HepG2 (cell line): ENCODE results near the gene DCC. TPM values are rescaled to one million over a fixed set of nuclear protein-coding genes. Genes with fewer than 3 reads are reported as not detected.
A peak's percentile ranks its signal among the peaks of the same experiment; 100 is the strongest.

ENCODE experiments used
- ATAC-seq: fragments of 200-7000 bp; cut with Tn5 transposase; 3 replicates; pipeline ENCODE4 v1.9.1; 2020; ENCODE audit warnings: mild to moderate bottlenecking, moderate library complexity
- BruUV-seq: library from RNA; stranded (reverse); fragments of 400-500 nt; replicated peaks from 2 replicates; lab custom pipeline; 2021; lab: Mats Ljungman, UMichigan
- CTCF ChIA-PET: fragments of 300-600 bp; formaldehyde crosslinking; extraction: SDS; loops from one replicate; lab custom pipeline; 2021; ENCODE audit warnings: low total read pairs, inconsistent platforms, low intra/inter-chr PET ratio; lab: Yijun Ruan, JAX
- POLR2A ChIA-PET: fragments of 350-600 bp; sonication (Branson Sonifier 250); formaldehyde crosslinking; loops from one replicate; lab custom pipeline; 2020; ENCODE audit warnings: antibody characterized with exemption, inconsistent platforms; lab: Yijun Ruan, JAX
- DNase-seq: peaks from one replicate; pipeline ENCODE4 v3.0.0-alpha.2; 2015; ENCODE audit warnings: low spot score
- FAIRE-seq: peaks from 3 replicates; lab custom pipeline; 2011; peaks lifted over from hg19 to GRCh38; lab: Jason Lieb, UNC
- H2AFZ ChIP-seq: one replicate; pipeline ENCODE4 v1.6.1; 2011; ENCODE audit warnings: low read length, inconsistent platforms
- H3K27ac ChIP-seq: fragments of 300-600 bp; 3 replicates; pipeline ENCODE4 v1.8.0; 2011; ENCODE audit warnings: mixed run types, mild to moderate bottlenecking, mixed read lengths, low read length, inconsistent platforms; ENCODE audit not compliant: insufficient read depth; ENCODE audit errors: extremely low read length
- H3K27me3 ChIP-seq, 2 experiments: fragments of 200-600 bp in 1 of 2; 2 replicates in 1 of 2; 3 replicates in 1 of 2; pipeline versions ENCODE4 v1.6.0 to v1.8.0; 2011; ENCODE audit warnings: low read length in 2 of 2, mild to moderate bottlenecking in 2 of 2, moderate library complexity in 2 of 2, inconsistent platforms in 1 of 2; ENCODE audit not compliant: insufficient read depth in 2 of 2, control insufficient read depth in 1 of 2
- H3K36me3 ChIP-seq, 2 experiments: fragments of 200-600 bp in 1 of 2; replicated peaks in 1 of 2; 2 replicates in 1 of 2; 3 replicates in 1 of 2; pipeline versions ENCODE4 v1.5.1 to v1.8.0; 2011; ENCODE audit warnings: low read length in 2 of 2, inconsistent platforms in 1 of 2; ENCODE audit not compliant: insufficient read depth in 2 of 2, control insufficient read depth in 1 of 2
- H3K4me1 ChIP-seq: 2 replicates; pipeline ENCODE4 v1.5.1; 2012; ENCODE audit warnings: low read length, inconsistent platforms; ENCODE audit not compliant: insufficient read depth
- H3K4me2 ChIP-seq: 2 replicates; pipeline ENCODE4 v1.6.0; 2011; ENCODE audit warnings: low read depth, low read length, inconsistent platforms
- H3K4me3 ChIP-seq, 3 experiments: fragments of 200-600 bp in 1 of 3; sonication (generic), shearing (Covaris generic) in 1 of 3; replicated peaks in 1 of 3; 2 replicates each; pipeline ENCODE4 v1.5.1; 2011 to 2016; ENCODE audit warnings: low read length in 3 of 3, inconsistent platforms in 2 of 3, low read depth in 2 of 3, mild to moderate bottlenecking in 2 of 3, control low read depth in 1 of 3, mixed read lengths in 1 of 3; ENCODE audit not compliant: insufficient read depth in 1 of 3
- H3K79me2 ChIP-seq: one replicate; pipeline ENCODE4 v1.6.1; 2011; ENCODE audit warnings: low read length, inconsistent platforms; ENCODE audit not compliant: insufficient read depth
- H3K9ac ChIP-seq: 2 replicates; pipeline ENCODE4 v1.6.0; 2011; ENCODE audit warnings: mild to moderate bottlenecking, low read depth, low read length, inconsistent platforms; ENCODE audit not compliant: insufficient read depth
- H3K9me3 ChIP-seq: 2 replicates; pipeline ENCODE4 v1.5.1; 2012; ENCODE audit warnings: mild to moderate bottlenecking, low read length
- H4K20me1 ChIP-seq: 2 replicates; pipeline ENCODE4 v1.6.0; 2011; ENCODE audit warnings: inconsistent platforms, mild to moderate bottlenecking, low read length, moderate library complexity; ENCODE audit not compliant: insufficient read depth
- ATF7 ChIP-seq, 2 experiments: fragments of 450-650 bp in 1 of 2; sonication (generic) in 1 of 2; formaldehyde crosslinking in 1 of 2; IDR thresholded peaks; 2 replicates each; pipeline versions ENCODE4 v1.4.0 to v1.6.1; 2016 to 2020; ENCODE audit warnings: antibody characterized with exemption in 1 of 2, mild to moderate bottlenecking in 1 of 2, missing genetic modification reagents in 1 of 2
- HDAC6 ChIP-seq: fragments of 200-600 bp; sonication (generic); IDR thresholded peaks from 2 replicates; pipeline ENCODE4 v1.7.0; 2017; ENCODE audit warnings: mild to moderate bottlenecking, antibody characterized with exemption, low read length, low read depth
- HMGA1 ChIP-seq: sonication (generic); formaldehyde crosslinking; conservative IDR thresholded peaks from 2 replicates; pipeline ENCODE4 v1.4.0; 2020; ENCODE audit warnings: missing genetic modification reagents
- HNRNPH1 ChIP-seq: fragments of 200-400 bp; formaldehyde crosslinking; optimal IDR thresholded peaks from 2 replicates; pipeline ENCODE3; 2017; ENCODE audit warnings: mild to moderate bottlenecking, low read depth, low read length
- KMT2A ChIP-seq: sonication (generic); formaldehyde crosslinking; IDR thresholded peaks from 2 replicates; pipeline ENCODE4 v1.4.0; 2020; ENCODE audit warnings: missing genetic modification reagents
- NR0B2 ChIP-seq: sonication (generic); formaldehyde crosslinking; IDR thresholded peaks from 2 replicates; pipeline ENCODE4 v1.4.0; 2020; ENCODE audit warnings: mild to moderate bottlenecking, missing genetic modification reagents
- SNAPC2 ChIP-seq: sonication (generic); formaldehyde crosslinking; IDR thresholded peaks from 2 replicates; pipeline ENCODE4 v1.8.1; 2022; ENCODE audit warnings: mild to moderate bottlenecking, missing genetic modification reagents
- ZNF510 ChIP-seq: sonication (generic); formaldehyde crosslinking; IDR thresholded peaks from 2 replicates; pipeline ENCODE4 v1.4.0; 2020; ENCODE audit warnings: low read depth, mild to moderate bottlenecking, missing genetic modification reagents
- ZNF749 ChIP-seq: sonication (generic); formaldehyde crosslinking; IDR thresholded peaks from 2 replicates; pipeline ENCODE4 v1.8.0; 2022; ENCODE audit warnings: mild to moderate bottlenecking, missing genetic modification reagents, moderate library complexity, borderline replicate concordance
- ZNF75D ChIP-seq: sonication (generic); formaldehyde crosslinking; IDR thresholded peaks from 2 replicates; pipeline ENCODE4 v1.8.1; 2023; ENCODE audit warnings: missing genetic modification reagents, mild to moderate bottlenecking, borderline replicate concordance
- WGBS: methylation state at CpG from one replicate; pipeline ENCODE4 v1.1.6; 2017; ENCODE audit warnings: low lambda C conversion rate; 5-methylcytosine and 5-hydroxymethylcytosine counted together
- in situ Hi-C: cut with HindIII; loops from 2 replicates; pipeline ENCODE4 v1.10.0; 2017; ENCODE audit warnings: low pct_unique_long_range_greater_than_20kb; ENCODE audit not compliant: extremely low pct_ligation_motif_present
- intact Hi-C: fragments of 100-400 bp; cut with micrococcal nuclease; formaldehyde crosslinking; loops from one replicate; pipeline ENCODE4 v1.10.0; 2022; ENCODE audit not compliant: unreplicated experiment
- polyA plus RNA-seq, 8 experiments: library from polyadenylated mRNA; depleted of rRNA in 3 of 8; stranded (reverse) in 7 of 8; unstranded in 1 of 8; fragments of >200 nt; fragmentation: Illumina TruSeq in 4 of 8; extraction: Trizol in 4 of 8; gene quantifications; 2 replicates each; pipeline versions ENCODE4 v1.2.1 to v1.2.3, GENCODE V29; 2011 to 2016; ENCODE audit warnings: low read depth in 4 of 8, missing spikeins in 1 of 8, mixed read lengths in 1 of 8; ENCODE audit not compliant: insufficient read depth in 1 of 8
- total RNA-seq, 5 experiments: library from RNA; depleted of rRNA; stranded (reverse); fragments of >200 nt; fragmentation: Illumina TruSeq; extraction: Trizol; gene quantifications; 2 replicates each; pipeline ENCODE4 v1.2.3, GENCODE V29; 2016; ENCODE audit warnings: low read depth in 1 of 5
- TF ChIP-seq, protein P1 (sequence below): IDR thresholded peaks from 2 replicates; pipeline ENCODE4 v1.6.1; 2016
- TF ChIP-seq, protein P2 (sequence below): sonication (generic); formaldehyde crosslinking; IDR thresholded peaks from 2 replicates; pipeline ENCODE4 v1.4.0; 2020; ENCODE audit warnings: missing genetic modification reagents, mild to moderate bottlenecking, borderline replicate concordance

DCC gene
- total and polyA plus RNA-seq, 2 of the 13 experiments (the other 11 are each of a cell fraction or from before 2014, with no cell fraction given), result not detected

- no peak for FAIRE-seq
- POLR2A ChIA-PET, result no interaction called here
- Histone ChIP-seq H3K4me3 (no peak overlapping the region), H4K20me1 (no peaks in the 10 kb centered on the region), H3K36me3 (no peaks in the 10 kb centered on the region), H3K4me2 (no peak overlapping the region), H3K9me3 (no peaks in the 10 kb centered on the region), H3K27ac (no peak overlapping the region), H3K79me2 (no peaks in the 10 kb centered on the region), H3K9ac (no peak overlapping the region), H3K4me1 (no peaks in the 10 kb centered on the region), H2AFZ (no peak overlapping the region), H3K27me3 (no peaks in the 10 kb centered on the region)
- no TSS peak for BruUV-seq
- intact Hi-C loops (no loop called here), in situ Hi-C loops (no loop called here)
- 20% methylated on average over 2 of the region's 2 CpGs for WGBS
- no peak for ATAC-seq
- TF ChIP-seq ATF7 (IDR thresholded peaks at IDR 0.05), result peak; percentile 86
- TF ChIP-seq ATF7 (CRISPR knock-in tag; IDR thresholded peaks at IDR 0.05), result no peak
- no peak for TF ChIP-seq ZNF510 (CRISPR knock-in tag)
- CTCF ChIA-PET, result no interaction called here
- DNase-seq, result no peak
Measured at GRCh38 chr18:53527365-53527764, 1187.4 kb downstream of the DCC start.

DNA sequence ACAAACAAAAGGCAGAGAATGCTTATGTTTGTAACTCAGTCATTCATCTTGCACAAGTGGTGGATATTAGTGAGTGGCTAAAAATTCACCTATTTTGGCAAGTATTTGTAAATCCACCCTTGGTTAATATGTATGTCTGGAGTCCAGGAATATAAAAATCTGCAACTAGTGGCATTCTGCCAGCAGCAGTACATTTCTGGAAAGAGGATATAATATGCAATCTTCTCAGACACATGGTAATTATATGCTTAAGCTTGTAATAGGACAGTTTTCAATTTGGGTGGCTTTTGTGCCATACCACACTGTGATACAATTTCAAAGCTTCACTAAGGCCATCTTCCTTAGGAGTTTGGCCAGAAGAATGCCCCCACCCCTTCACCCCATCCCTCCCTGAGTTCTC lies 1191.2 kb downstream of the DCC start:
- in situ Hi-C loops, result no loop called here
- Histone ChIP-seq H3K79me2 (no peaks in the 10 kb centered on the region), H3K4me2 (no peak overlapping the region), H3K27ac (no peak overlapping the region), H3K4me1 (no peaks in the 10 kb centered on the region), H3K9me3 (no peaks in the 10 kb centered on the region), H4K20me1 (no peaks in the 10 kb centered on the region), H3K36me3 (no peaks in the 10 kb centered on the region), H3K27me3 (no peaks in the 10 kb centered on the region), H2AFZ (no peak overlapping the region), H3K9ac (no peak overlapping the region), H3K4me3 (no peak overlapping the region)
- POLR2A ChIA-PET, result no interaction called here
- ATAC-seq (no peak), FAIRE-seq (no peak), DNase-seq (no peak)
- intact Hi-C loops, result no loop called here
- no TSS peak for BruUV-seq
- CTCF ChIA-PET, result no interaction called here
- no peak for TF ChIP-seq HMGA1 (CRISPR knock-in tag)
- no peak for TF ChIP-seq ZNF749 (CRISPR knock-in tag)
- TF ChIP-seq, protein P1, sequence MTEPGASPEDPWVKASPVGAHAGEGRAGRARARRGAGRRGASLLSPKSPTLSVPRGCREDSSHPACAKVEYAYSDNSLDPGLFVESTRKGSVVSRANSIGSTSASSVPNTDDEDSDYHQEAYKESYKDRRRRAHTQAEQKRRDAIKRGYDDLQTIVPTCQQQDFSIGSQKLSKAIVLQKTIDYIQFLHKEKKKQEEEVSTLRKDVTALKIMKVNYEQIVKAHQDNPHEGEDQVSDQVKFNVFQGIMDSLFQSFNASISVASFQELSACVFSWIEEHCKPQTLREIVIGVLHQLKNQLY (CRISPR knock-in tag), result no peak
- no peak for TF ChIP-seq HNRNPH1
- no peak for TF ChIP-seq KMT2A (CRISPR knock-in tag)
- TF ChIP-seq, protein P2, sequence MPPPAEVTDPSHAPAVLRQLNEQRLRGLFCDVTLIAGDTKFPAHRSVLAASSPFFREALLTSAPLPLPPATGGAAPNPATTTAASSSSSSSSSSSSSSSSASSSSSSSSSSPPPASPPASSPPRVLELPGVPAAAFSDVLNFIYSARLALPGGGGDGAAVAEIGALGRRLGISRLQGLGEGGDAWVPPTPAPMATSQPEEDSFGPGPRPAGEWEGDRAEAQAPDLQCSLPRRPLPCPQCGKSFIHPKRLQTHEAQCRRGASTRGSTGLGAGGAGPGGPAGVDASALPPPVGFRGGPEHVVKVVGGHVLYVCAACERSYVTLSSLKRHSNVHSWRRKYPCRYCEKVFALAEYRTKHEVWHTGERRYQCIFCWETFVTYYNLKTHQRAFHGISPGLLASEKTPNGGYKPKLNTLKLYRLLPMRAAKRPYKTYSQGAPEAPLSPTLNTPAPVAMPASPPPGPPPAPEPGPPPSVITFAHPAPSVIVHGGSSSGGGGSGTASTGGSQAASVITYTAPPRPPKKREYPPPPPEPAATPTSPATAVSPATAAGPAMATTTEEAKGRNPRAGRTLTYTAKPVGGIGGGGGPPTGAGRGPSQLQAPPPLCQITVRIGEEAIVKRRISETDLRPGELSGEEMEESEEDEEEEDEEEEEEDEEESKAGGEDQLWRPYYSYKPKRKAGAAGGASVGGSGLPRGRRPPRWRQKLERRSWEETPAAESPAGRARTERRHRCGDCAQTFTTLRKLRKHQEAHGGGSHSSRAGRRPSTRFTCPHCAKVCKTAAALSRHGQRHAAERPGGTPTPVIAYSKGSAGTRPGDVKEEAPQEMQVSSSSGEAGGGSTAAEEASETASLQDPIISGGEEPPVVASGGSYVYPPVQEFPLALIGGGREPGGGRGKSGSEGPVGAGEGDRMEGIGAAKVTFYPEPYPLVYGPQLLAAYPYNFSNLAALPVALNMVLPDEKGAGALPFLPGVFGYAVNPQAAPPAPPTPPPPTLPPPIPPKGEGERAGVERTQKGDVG, result no peak
- no peak for TF ChIP-seq ZNF75D
- TF ChIP-seq SNAPC2 (CRISPR knock-in tag), result no peak
- no peak for TF ChIP-seq HDAC6
- no peak for TF ChIP-seq NR0B2
